Liver (tissue), 3 donors: ENCODE results near the gene TNFSF8.

Experiments used
- FOXA1 ChIP-seq: IDR thresholded peaks from 2 replicates; pipeline ENCODE4 v1.6.1; 2016; ENCODE audit warnings: antibody characterized with exemption
- HNF4G ChIP-seq: IDR thresholded peaks from 2 replicates; pipeline ENCODE4 v1.6.1; 2016; ENCODE audit warnings: antibody characterized with exemption
- JUND ChIP-seq, 2 donors: IDR thresholded peaks; 2 replicates each; pipeline ENCODE4 v1.6.1; 2016; ENCODE audit warnings: antibody characterized with exemption in 2 of 2
- RAD21 ChIP-seq, 2 donors: IDR thresholded peaks; 2 replicates each; pipeline ENCODE4 v1.6.1; 2016; ENCODE audit warnings: antibody characterized with exemption in 2 of 2, mild to moderate bottlenecking in 2 of 2
- SP1 ChIP-seq: IDR thresholded peaks from 2 replicates; pipeline ENCODE4 v1.6.1; 2018; ENCODE audit warnings: antibody characterized with exemption, mild to moderate bottlenecking
- TAF1 ChIP-seq: conservative IDR thresholded peaks from 2 replicates; pipeline ENCODE4 v1.6.1; 2016; ENCODE audit warnings: antibody characterized with exemption, mild to moderate bottlenecking
- TF ChIP-seq, protein P1 (sequence below): fragments of 150-350 bp; IDR thresholded peaks from 2 replicates; pipeline ENCODE4 v1.5.1; 2017; ENCODE audit warnings: improper control_type of control experiment, low read depth, low read length; ENCODE audit not compliant: missing input control
- TF ChIP-seq, protein P2 (sequence below): IDR thresholded peaks from 2 replicates; pipeline ENCODE4 v1.6.1; 2016; ENCODE audit warnings: antibody characterized with exemption, mild to moderate bottlenecking
- TF ChIP-seq, protein P3 (sequence below): IDR thresholded peaks from 2 replicates; pipeline ENCODE4 v1.6.1; 2016; ENCODE audit warnings: antibody characterized with exemption
- donor health status: healthy.
- donor health status: healthy.

DNA sequence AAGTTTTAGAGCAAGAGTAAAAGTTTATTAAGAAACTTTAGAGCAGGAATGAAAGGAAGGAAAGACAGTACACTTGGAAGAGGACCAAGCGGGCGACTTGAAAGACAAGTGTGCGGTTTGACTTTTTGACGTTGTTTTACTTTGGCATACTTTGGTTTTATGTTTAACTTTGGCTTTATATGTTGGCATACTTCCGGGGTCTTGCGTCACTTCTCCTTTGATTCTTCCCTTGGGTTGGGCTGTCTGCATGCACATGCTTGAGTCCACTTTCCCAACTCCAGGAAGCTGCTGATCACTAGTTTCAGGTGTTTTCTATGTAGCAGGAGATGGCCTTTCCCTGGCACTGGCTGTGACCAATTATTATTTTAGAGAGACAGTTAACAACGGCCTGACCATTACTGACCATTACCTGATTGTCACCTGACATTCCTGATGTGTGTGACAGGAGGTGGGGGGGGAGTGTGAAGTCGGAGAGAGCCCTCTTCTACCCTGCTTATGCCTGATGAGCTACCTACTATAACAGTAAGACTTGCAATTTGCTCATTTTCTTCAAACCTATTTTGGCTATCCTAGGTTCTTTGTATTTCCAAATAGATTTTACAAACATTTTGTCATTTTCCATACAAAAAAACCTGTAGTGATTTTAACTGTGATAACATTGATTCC is 45.5 kb downstream of the TNFSF8 start:
- TF ChIP-seq, protein P1, sequence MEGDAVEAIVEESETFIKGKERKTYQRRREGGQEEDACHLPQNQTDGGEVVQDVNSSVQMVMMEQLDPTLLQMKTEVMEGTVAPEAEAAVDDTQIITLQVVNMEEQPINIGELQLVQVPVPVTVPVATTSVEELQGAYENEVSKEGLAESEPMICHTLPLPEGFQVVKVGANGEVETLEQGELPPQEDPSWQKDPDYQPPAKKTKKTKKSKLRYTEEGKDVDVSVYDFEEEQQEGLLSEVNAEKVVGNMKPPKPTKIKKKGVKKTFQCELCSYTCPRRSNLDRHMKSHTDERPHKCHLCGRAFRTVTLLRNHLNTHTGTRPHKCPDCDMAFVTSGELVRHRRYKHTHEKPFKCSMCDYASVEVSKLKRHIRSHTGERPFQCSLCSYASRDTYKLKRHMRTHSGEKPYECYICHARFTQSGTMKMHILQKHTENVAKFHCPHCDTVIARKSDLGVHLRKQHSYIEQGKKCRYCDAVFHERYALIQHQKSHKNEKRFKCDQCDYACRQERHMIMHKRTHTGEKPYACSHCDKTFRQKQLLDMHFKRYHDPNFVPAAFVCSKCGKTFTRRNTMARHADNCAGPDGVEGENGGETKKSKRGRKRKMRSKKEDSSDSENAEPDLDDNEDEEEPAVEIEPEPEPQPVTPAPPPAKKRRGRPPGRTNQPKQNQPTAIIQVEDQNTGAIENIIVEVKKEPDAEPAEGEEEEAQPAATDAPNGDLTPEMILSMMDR: no peak
- TF ChIP-seq, protein P2, sequence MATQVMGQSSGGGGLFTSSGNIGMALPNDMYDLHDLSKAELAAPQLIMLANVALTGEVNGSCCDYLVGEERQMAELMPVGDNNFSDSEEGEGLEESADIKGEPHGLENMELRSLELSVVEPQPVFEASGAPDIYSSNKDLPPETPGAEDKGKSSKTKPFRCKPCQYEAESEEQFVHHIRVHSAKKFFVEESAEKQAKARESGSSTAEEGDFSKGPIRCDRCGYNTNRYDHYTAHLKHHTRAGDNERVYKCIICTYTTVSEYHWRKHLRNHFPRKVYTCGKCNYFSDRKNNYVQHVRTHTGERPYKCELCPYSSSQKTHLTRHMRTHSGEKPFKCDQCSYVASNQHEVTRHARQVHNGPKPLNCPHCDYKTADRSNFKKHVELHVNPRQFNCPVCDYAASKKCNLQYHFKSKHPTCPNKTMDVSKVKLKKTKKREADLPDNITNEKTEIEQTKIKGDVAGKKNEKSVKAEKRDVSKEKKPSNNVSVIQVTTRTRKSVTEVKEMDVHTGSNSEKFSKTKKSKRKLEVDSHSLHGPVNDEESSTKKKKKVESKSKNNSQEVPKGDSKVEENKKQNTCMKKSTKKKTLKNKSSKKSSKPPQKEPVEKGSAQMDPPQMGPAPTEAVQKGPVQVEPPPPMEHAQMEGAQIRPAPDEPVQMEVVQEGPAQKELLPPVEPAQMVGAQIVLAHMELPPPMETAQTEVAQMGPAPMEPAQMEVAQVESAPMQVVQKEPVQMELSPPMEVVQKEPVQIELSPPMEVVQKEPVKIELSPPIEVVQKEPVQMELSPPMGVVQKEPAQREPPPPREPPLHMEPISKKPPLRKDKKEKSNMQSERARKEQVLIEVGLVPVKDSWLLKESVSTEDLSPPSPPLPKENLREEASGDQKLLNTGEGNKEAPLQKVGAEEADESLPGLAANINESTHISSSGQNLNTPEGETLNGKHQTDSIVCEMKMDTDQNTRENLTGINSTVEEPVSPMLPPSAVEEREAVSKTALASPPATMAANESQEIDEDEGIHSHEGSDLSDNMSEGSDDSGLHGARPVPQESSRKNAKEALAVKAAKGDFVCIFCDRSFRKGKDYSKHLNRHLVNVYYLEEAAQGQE: no peak
- TF ChIP-seq, protein P3, sequence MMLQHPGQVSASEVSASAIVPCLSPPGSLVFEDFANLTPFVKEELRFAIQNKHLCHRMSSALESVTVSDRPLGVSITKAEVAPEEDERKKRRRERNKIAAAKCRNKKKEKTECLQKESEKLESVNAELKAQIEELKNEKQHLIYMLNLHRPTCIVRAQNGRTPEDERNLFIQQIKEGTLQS: peak; percentile 82
- TF ChIP-seq HNF4G (no peak), TAF1 (no peak), SP1 (peak; percentile 64), JUND (IDR thresholded peaks at IDR 0.05) (peak; percentile 19 to 68), RAD21 (IDR thresholded peaks at IDR 0.05) (peak in 1 of 2 donors; percentile 38), FOXA1 (no peak)
